ENCODE data around the gene RAPGEF4.

Gene RAPGEF4

GRCh38 chr2:172970660-172971059 is 235.0 kb downstream of the RAPGEF4 start:
- Histone ChIP-seq H3K9me3 (no peaks in the 10 kb centered on the region), H3K4me3 (ENCODE audit: low read depth in 1 of 2, low read length in 1 of 2) (no peak overlapping the region), H3K36me3 (no peaks in the 10 kb centered on the region), H3K27me3 (no peaks in the 10 kb centered on the region), H3K27ac (no peak overlapping the region), H3K4me1 (ENCODE audit: control insufficient read depth in 1 of 2, insufficient read depth in 1 of 2, low read depth in 1 of 2, low read length in 1 of 2) (no peaks in the 10 kb centered on the region)
- no peak for TF ChIP-seq CTCF (IDR thresholded peaks at IDR 0.05)

GRCh38 chr2:172972005-172972619 is 236.5 kb downstream of the RAPGEF4 start:
- TF ChIP-seq CTCF (IDR thresholded peaks at IDR 0.05): no peak
- no peak overlapping the region for H3K4me3 ChIP-seq (ENCODE audit: low read depth in 1 of 2, low read length in 1 of 2)

GRCh38 chr2:172974762-172975161 is 239.1 kb downstream of the RAPGEF4 start:
- no peak overlapping the region for H3K27ac ChIP-seq
- no peaks in the 10 kb centered on the region for H3K36me3 ChIP-seq
- H3K4me1 ChIP-seq (ENCODE audit: control insufficient read depth in 1 of 2, insufficient read depth in 1 of 2, low read depth in 1 of 2, low read length in 1 of 2): no peaks in the 10 kb centered on the region
- no peak for TF ChIP-seq CTCF (IDR thresholded peaks at IDR 0.05)
- no peaks in the 10 kb centered on the region for H3K27me3 ChIP-seq
- no peaks in the 10 kb centered on the region for H3K9me3 ChIP-seq
- H3K4me3 ChIP-seq (ENCODE audit: low read depth in 1 of 2, low read length in 1 of 2): no peak overlapping the region

More at GRCh38 chr2:172972005-172972619, 236.5 kb downstream of the RAPGEF4 start:
- Histone ChIP-seq H3K27ac (no peak overlapping the region), H3K9me3 (no peaks in the 10 kb centered on the region), H3K4me1 (ENCODE audit: control insufficient read depth in 1 of 2, insufficient read depth in 1 of 2, low read depth in 1 of 2, low read length in 1 of 2) (no peaks in the 10 kb centered on the region), H3K27me3 (no peaks in the 10 kb centered on the region), H3K36me3 (no peaks in the 10 kb centered on the region)

GRCh38 chr2:172976116-172976515 is 240.5 kb downstream of the RAPGEF4 start:
- H3K27me3 ChIP-seq: peaks cover 3% of the 10 kb centered on the region
- no peak for TF ChIP-seq CTCF (IDR thresholded peaks at IDR 0.05)
- H3K4me3 ChIP-seq (ENCODE audit: low read depth in 1 of 2, low read length in 1 of 2): no peak overlapping the region
- H3K9me3 ChIP-seq: no peaks in the 10 kb centered on the region
- H3K36me3 ChIP-seq: no peaks in the 10 kb centered on the region
- H3K4me1 ChIP-seq (ENCODE audit: control insufficient read depth in 1 of 2, insufficient read depth in 1 of 2, low read depth in 1 of 2, low read length in 1 of 2): no peaks in the 10 kb centered on the region
- H3K27ac ChIP-seq: no peak overlapping the region

- Histone ChIP-seq H3K27ac (no peak overlapping the region), H3K9me3 (no peaks in the 10 kb centered on the region), H3K4me3 (ENCODE audit: low read depth in 1 of 2, low read length in 1 of 2) (no peak overlapping the region), H3K27me3 (peaks cover 3% of the 10 kb centered on the region), H3K4me1 (ENCODE audit: control insufficient read depth in 1 of 2, insufficient read depth in 1 of 2, low read depth in 1 of 2, low read length in 1 of 2) (no peaks in the 10 kb centered on the region), H3K36me3 (no peaks in the 10 kb centered on the region)
- TF ChIP-seq CTCF (IDR thresholded peaks at IDR 0.05): no peak
Measured at GRCh38 chr2:172976816-172977215, 241.2 kb downstream of the RAPGEF4 start.
